HG03457 (cell line): ENCODE results near the gene RNU7-1.

Experiments used
- ATAC-seq: cut with Tn5 transposase; IDR thresholded peaks from one replicate; pipeline ENCODE4 v1.9.1; 2021; ENCODE audit warnings: moderate number of reproducible peaks; ENCODE audit not compliant: unreplicated experiment

RNU7-1 gene

DNA sequence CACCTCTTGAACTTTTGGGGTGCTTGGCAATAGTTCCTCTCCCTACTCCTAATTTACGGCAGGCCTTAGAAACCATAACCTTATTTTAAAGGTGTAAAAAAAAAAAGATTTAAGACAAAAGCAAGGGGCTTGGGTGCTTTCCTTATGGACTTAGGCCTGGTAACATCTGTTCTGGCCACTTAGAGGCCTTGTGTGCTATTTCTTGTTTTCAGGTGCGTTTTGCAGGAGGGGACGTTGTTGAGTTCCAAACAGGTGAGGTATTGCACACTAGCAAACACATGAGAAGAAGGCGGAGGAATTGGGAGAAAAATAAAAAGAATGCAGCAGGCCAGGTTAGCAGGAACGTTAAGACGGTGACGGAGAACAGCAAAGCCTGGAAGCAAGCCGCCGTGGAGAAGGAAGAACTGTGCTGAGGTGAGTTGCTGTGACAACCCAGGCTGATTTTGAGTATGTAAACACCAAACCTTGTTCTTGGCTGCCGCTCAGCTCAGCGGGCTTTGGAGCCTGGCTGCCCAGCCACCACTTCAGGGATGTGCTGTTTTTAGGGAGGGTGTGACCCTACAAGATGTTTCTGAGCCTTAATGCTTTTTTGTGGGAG is 44.4 kb downstream of the RNU7-1 start:
- ATAC-seq: no peak
